Psoas muscle (tissue), 8 donors: ENCODE measurements around the gene TGFB3. TPM values are rescaled to one million over a fixed set of nuclear protein-coding genes. Genes with fewer than 3 reads are reported as not detected.

ENCODE experiments used
- ATAC-seq, 4 donors: fragments of 200-7000 bp; cut with Tn5 transposase; one replicate each; pipeline ENCODE4 v1.9.1; 2020; ENCODE audit warnings: moderate library complexity in 3 of 4, mild to moderate bottlenecking in 2 of 4
- DNase-seq, 2 donors: peaks; one replicate each; pipeline ENCODE4 v3.0.0-alpha.2; 2020
- H3K27ac ChIP-seq: fragments of 200-600 bp; one replicate; pipeline ENCODE4 v1.8.0; 2022
- H3K27me3 ChIP-seq, 3 donors: fragments of 200-600 bp in 1 of 3; one replicate each; pipeline versions ENCODE4 v1.6.1 to v1.8.0; 2013 to 2022; ENCODE audit warnings: low read length in 2 of 3, mild to moderate bottlenecking in 2 of 3, moderate library complexity in 1 of 3; ENCODE audit not compliant: insufficient read depth in 3 of 3
- H3K36me3 ChIP-seq, 2 donors: fragments of 200-600 bp in 1 of 2; one replicate each; pipeline versions ENCODE4 v1.6.1 to v1.8.0; 2013 to 2022; ENCODE audit warnings: low read depth in 1 of 2, mild to moderate bottlenecking in 1 of 2, moderate library complexity in 1 of 2; ENCODE audit not compliant: insufficient read depth in 1 of 2
- H3K4me1 ChIP-seq: fragments of 200-600 bp; one replicate; pipeline ENCODE4 v1.8.0; 2022
- H3K4me3 ChIP-seq: fragments of 200-600 bp; one replicate; pipeline ENCODE4 v1.8.0; 2022; ENCODE audit warnings: mild to moderate bottlenecking
- H3K9me3 ChIP-seq: fragments of 200-600 bp; one replicate; pipeline ENCODE4 v1.8.0; 2022
- WGBS, 3 donors: extraction: QIAGEN DNeasy Blood & Tissue Kit; methylation state at CpG; one replicate each; pipeline versions ENCODE4 v1.1.6 to v1.1.7; 2013; 5-methylcytosine and 5-hydroxymethylcytosine counted together
- intact Hi-C, 2 donors: fragments of 100-400 bp; cut with DNase I; formaldehyde crosslinking; loops; one replicate each; pipeline versions ENCODE4 v1.11.0 to v1.14.2; 2022
- polyA plus RNA-seq, 3 donors: library from polyadenylated mRNA; stranded (reverse); fragments of 200-250 nt; gene quantifications; one replicate each; pipeline ENCODE4 v1.2.3, GENCODE V29; 2013
- total RNA-seq, 4 donors: library from RNA; stranded (reverse); fragmentation: NEBNext Ultra II Directional in 2 of 4; extraction: Animal tissue kit (Norgen Biotek cat#: 25700) in 2 of 4; gene quantifications; one replicate each; pipeline versions ENCODE4 v1.2.1 to v1.2.4, GENCODE V29; 2021 to 2023
- TF ChIP-seq, protein P1 (sequence below): fragments of 200-600 bp; IDR thresholded peaks from one replicate; pipeline ENCODE4 v1.8.0; 2022; ENCODE audit warnings: antibody characterized with exemption
- donor health status: healthy with polysubstance abuse.
- donor health status: DM: no; HTN: no; CAD: no; lungs with moderate emphysema.
- donor health status: Bipolar disorder and iron deficiency.
- donor health status: healthy.
- donor health status: DM: yes; HTN: yes; CAD: no.
- donor health status: DM: no; HTN: no; CAD: no.
- donor health status: DM: no; HTN: no; CAD: no.
- donor health status: DM: yes; HTN: yes; CAD: no.

TGFB3 gene
- total and polyA plus RNA-seq, 7 donors: 9.0 to 196 (median 62.7) TPM

DNA sequence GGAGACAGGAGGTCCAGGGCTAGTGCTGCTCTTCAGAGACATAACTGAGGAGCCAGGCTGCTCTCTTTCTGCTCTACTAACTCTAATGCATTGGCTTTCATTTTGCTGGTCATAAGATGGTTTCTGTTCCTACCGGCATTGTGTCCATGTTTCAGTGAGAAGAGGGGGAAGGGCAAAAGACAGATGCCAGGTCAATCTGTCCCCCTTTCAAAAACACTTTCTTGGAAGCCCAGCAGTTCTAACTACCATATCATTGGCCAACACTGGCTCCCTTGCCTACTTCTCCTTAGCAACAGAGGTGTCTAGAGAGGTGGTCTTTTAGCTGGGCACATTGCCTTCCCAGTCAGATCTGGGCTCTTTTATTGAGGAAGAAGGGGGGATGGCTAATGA lies 63.9 kb downstream of the TGFB3 start:
- H3K36me3 ChIP-seq: no peaks in the 10 kb centered on the region
- no peaks in the 10 kb centered on the region for H3K27me3 ChIP-seq
- 33 to 79% (median 54%) methylated on average over 1 of the region's 1 CpG for WGBS, 3 donors
- no peak overlapping the region for H3K4me3 ChIP-seq
- H3K9me3 ChIP-seq: peaks cover 4% of the 10 kb centered on the region
- intact Hi-C loops: no loop called here
- H3K27ac ChIP-seq: no peak overlapping the region
- no peak for DNase-seq
- ATAC-seq: no peak
- no peaks in the 10 kb centered on the region for H3K4me1 ChIP-seq
- TF ChIP-seq, protein P1, sequence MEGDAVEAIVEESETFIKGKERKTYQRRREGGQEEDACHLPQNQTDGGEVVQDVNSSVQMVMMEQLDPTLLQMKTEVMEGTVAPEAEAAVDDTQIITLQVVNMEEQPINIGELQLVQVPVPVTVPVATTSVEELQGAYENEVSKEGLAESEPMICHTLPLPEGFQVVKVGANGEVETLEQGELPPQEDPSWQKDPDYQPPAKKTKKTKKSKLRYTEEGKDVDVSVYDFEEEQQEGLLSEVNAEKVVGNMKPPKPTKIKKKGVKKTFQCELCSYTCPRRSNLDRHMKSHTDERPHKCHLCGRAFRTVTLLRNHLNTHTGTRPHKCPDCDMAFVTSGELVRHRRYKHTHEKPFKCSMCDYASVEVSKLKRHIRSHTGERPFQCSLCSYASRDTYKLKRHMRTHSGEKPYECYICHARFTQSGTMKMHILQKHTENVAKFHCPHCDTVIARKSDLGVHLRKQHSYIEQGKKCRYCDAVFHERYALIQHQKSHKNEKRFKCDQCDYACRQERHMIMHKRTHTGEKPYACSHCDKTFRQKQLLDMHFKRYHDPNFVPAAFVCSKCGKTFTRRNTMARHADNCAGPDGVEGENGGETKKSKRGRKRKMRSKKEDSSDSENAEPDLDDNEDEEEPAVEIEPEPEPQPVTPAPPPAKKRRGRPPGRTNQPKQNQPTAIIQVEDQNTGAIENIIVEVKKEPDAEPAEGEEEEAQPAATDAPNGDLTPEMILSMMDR: no peak

DNA sequence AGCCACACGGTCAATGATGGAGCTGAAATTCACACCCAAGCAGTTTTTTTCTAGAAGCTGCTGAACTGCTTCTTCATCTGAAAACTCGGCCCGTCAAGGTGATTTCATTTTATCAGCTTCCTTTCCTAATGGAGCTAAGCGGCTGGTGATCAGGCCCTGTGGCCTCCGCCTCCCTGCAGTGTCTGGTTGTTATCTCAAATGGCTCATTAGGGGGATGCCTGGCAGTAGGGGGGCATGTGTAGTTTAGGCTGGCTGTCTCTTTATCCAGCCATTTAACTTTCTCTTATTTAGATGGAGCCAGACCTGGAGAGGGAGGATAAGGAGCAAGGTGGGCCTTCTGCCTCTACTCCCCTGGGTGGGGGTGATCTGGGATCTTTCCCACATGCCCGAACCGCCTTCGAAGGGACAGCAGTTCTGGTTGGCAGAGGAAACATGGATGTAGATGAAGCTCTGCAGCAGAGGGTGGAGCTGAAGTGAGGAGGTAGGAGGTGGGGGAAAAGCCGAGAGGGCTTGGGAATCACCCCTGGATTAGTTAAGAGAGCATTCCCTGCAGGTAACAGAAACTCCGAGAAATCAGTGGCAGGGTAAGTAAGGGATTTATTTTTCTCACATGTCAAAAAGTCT lies 64.4 kb downstream of the TGFB3 start:
- Histone ChIP-seq H3K27me3 (no peaks in the 10 kb centered on the region), H3K4me1 (no peaks in the 10 kb centered on the region), H3K9me3 (peaks cover 4% of the 10 kb centered on the region), H3K4me3 (no peak overlapping the region), H3K36me3 (no peaks in the 10 kb centered on the region), H3K27ac (no peak overlapping the region)
- 86 to 91% (median 88%) methylated on average over 10 of the region's 10 CpGs for WGBS, 3 donors
- TF ChIP-seq, protein P1: no peak
- DNase-seq (no peak), ATAC-seq (no peak)
- intact Hi-C loops: no loop called here

DNA sequence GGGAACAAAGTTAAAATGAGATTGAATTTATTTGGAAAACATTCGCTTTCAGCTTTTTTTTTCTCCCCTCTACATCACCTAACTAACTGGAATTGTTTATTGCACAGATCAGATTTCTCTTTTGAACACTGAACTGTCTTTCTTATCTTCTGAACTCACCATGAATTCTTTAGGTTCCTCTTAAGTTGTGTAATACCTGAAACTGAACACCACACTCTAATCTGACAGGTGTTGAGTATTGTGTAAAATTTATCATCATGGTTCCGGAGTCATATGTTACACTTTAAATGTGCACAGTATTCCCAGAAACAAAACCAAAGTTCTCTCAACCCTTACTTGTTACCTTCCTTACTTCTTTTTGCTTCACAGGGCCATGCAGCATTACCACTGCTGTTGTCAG lies 66.8 kb downstream of the TGFB3 start:
- no peaks in the 10 kb centered on the region for H3K27me3 ChIP-seq
- no peak for DNase-seq
- H3K27ac ChIP-seq: no peak overlapping the region
- H3K9me3 ChIP-seq: no peaks in the 10 kb centered on the region
- no peaks in the 10 kb centered on the region for H3K36me3 ChIP-seq
- 62 to 76% (median 70%) methylated on average over 2 of the region's 2 CpGs for WGBS, 3 donors
- H3K4me1 ChIP-seq: peaks cover 5% of the 10 kb centered on the region
- ATAC-seq: peak in 2 of 4 donors; percentile 40 to 49
- intact Hi-C loops: no loop called here
- TF ChIP-seq, protein P1: no peak
- no peak overlapping the region for H3K4me3 ChIP-seq

DNA sequence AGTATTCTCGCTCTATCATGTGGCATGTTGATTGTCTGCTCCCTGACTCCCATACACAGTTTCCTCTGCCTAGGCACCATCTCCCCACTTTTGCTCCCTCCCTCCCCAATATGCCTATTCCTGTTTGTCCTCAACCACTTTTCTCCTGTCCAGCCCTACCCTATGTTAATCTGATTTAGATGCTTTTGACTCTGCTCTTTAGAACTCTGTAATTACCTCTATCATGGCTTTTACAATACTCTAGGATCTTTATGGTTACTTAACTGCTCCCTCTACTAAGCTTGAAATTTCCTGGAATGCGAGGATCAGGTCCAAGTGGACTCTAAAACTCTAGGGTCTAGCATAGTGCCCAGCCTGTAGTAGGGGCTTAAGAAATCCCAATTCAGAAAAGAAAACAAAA lies 68.6 kb downstream of the TGFB3 start:
- Histone ChIP-seq H3K4me3 (no peak overlapping the region), H3K27ac (no peak overlapping the region), H3K9me3 (no peaks in the 10 kb centered on the region), H3K36me3 (no peaks in the 10 kb centered on the region), H3K27me3 (no peaks in the 10 kb centered on the region), H3K4me1 (peaks cover 10% of the 10 kb centered on the region)
- intact Hi-C loops: no loop called here
- WGBS, 3 donors: 94 to 100% (median 97%) methylated on average over 2 of the region's 2 CpGs
- DNase-seq (no peak), ATAC-seq (no peak)
- TF ChIP-seq, protein P1: no peak

DNA sequence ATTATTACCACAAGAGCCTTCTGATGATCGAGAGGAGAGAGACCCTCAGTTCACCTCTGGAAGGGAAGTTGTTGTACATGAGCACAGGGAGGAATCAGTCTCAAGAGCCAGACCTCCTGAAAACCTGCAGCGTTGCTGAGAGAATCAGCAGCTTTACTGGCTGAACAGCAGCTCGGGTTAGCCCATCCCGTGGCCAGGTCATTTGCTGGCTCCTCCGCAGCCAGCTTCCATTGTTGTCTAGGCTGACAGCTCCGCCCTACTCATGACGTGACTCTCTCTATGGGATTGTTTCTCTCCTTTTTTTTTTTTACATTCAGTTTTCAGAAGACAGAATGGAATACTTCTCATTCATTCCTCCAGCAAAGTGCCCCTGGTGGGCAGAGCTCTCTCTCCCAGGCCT lies 69.9 kb downstream of the TGFB3 start:
- no peak for ATAC-seq
- no peaks in the 10 kb centered on the region for H3K9me3 ChIP-seq
- intact Hi-C loops: no loop called here
- H3K27ac ChIP-seq: no peak overlapping the region
- DNase-seq: no peak
- H3K27me3 ChIP-seq: no peaks in the 10 kb centered on the region
- 57 to 68% (median 67%) methylated on average over 7 of the region's 7 CpGs for WGBS, 3 donors
- H3K36me3 ChIP-seq: no peaks in the 10 kb centered on the region
- peaks cover 23% of the 10 kb centered on the region for H3K4me1 ChIP-seq
- H3K4me3 ChIP-seq: no peak overlapping the region
- TF ChIP-seq, protein P1: no peak
